Forelimb muscle (tissue), 1 donor: ENCODE measurements around the gene PRAME. TPM values are rescaled to one million over a fixed set of nuclear protein-coding genes. Genes with fewer than 3 reads are reported as not detected.
"Not testable (repeated sequence)": the region's sequence is repeated elsewhere in the genome, so short reads cannot be mapped to it uniquely, and the experiment has no call there.

Experiments used
- DNase-seq: peaks from one replicate; pipeline ENCODE4 v3.0.0-alpha.2; 2013; ENCODE audit warnings: low read depth
- polyA plus RNA-seq: library from polyadenylated mRNA; unstranded; fragments of 120-200 nt; gene quantifications from one replicate; pipeline ENCODE4 v1.2.1, GENCODE V29; 2013; ENCODE audit not compliant: insufficient read length

The PRAME gene, protein sequence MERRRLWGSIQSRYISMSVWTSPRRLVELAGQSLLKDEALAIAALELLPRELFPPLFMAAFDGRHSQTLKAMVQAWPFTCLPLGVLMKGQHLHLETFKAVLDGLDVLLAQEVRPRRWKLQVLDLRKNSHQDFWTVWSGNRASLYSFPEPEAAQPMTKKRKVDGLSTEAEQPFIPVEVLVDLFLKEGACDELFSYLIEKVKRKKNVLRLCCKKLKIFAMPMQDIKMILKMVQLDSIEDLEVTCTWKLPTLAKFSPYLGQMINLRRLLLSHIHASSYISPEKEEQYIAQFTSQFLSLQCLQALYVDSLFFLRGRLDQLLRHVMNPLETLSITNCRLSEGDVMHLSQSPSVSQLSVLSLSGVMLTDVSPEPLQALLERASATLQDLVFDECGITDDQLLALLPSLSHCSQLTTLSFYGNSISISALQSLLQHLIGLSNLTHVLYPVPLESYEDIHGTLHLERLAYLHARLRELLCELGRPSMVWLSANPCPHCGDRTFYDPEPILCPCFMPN
- not detected for polyA plus RNA-seq

DNA sequence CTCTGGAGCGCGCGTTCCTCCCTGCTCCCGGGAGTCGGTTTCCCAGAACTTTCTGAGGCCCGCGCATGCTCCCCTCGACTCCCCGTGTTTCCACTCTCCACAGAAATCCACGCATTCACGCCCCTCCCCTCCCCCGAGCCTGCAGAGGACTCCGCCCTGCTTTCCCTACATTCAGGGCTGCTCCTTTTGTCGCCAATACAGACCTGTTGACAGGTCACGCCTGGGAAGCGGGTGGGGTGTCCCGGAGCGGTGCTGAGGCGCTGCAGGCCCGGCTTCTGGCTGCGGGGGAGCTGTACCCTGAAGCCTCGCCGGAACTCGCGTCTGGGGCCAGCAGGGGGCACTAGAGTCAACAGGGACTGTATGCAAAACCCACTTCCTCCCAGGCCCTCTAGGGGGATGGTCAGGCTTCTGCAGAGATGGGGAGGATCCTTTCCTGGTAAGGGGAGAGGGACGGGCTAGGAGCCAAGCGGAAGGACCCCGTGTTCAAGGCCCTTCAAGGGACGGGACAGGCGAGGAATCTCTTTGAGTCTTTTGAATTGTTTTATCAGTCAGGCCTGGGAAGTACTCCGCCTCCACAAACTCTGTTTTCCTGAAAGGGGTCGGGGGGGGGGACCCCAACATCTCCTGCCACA is at the start of gene PRAME:
PRAME (minus strand) TSS at position 294 of the 632 bp plus-strand sequence. CDS start 2,433 bp downstream, outside the sequence.
- DNase-seq = no peak

DNA sequence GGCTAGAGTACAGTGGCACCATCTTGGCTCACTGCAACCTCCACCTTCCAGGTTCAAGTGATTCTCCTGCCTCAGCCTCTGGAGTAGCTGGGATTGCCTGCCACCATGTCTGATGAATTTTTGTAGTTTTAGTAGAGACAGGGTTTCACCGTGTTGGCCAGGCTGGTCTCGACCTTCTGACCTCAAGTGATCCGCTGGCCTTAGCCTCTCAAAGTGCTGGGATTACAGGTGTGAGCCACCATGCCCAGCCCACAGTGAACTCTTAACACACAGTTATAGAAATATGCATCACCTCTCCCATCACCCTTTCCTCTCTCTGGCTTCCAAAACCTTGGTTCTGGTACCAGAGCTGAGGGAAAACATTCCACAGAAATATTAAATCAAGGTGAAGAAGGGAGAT is 49.0 kb upstream of the PRAME start:
- not testable (repeated sequence) for DNase-seq

DNA sequence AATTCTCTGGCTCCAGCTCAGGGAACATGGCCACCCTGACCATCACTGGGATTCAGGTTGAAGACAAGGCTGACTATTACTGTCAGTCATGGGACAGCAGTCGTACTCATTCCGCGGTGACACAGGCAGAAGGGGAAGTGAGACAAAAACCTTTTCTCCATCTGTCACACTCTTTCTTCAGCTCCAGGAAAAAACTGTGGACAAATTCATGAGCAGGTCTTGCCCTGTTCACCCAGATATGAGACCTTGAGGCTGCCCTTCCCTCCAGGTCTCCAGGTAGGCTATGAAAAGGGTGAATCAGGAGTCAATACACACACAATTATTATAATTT is 46.0 kb upstream of the PRAME start:
- no peak for DNase-seq

DNA sequence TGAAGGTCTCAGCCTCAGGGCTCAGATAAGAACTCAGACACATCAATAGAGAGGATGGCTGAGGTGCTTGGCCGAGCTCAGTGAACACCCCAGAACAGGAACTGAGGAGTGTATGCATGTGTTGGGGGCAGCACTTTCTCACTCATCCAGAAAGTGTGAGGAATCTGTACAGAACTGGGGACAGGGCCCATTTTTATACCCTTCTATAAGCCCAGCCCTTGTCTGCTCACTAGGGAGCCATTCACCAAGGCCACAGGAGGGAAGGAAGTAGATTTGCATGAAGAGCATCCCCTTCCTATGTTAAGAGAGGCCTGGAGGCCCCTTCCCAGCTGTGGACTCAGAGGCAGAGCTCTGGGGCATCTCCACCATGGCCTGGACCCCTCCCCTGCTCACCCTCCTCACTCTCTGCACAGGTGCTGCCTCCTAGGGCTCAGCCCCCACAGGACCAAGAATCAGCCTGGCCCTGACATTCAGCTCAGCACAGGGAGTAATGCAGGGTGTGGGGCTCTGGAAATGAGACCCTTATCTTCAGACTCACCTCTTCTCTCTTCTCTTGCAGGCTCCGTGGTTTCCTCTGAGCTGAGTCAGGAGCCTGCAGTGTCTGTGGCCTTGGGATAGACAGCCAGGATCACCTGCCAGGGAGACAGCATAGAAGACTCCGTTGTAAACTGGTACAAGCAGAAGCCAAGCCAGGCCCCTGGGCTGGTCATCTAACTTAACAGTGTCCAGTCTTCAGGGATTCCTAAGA is 45.4 kb upstream of the PRAME start:
- no peak for DNase-seq

DNA sequence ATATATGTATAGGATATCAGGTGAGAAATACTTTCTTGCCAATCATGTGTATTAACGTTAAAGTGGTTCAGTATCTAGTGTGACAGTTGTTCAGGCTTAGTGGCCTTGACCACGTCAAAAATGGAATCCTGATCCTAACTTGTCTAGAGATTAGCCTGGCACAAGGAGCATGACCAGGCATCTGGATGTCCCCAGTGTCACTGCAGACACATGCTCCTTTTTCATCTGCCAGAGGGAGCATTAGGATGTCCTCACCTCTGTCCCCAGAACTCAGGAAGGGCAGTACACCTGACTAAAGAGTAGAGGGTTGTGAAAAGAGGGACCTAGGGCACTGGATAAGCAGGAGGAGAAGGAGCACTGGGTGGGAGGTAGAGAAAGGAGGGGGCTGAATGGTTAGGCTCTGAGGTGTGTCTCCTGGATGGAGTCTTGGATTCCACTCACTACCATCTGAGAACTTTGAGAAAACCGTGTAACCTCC is 44.4 kb upstream of the PRAME start:
- DNase-seq = no peak

DNA sequence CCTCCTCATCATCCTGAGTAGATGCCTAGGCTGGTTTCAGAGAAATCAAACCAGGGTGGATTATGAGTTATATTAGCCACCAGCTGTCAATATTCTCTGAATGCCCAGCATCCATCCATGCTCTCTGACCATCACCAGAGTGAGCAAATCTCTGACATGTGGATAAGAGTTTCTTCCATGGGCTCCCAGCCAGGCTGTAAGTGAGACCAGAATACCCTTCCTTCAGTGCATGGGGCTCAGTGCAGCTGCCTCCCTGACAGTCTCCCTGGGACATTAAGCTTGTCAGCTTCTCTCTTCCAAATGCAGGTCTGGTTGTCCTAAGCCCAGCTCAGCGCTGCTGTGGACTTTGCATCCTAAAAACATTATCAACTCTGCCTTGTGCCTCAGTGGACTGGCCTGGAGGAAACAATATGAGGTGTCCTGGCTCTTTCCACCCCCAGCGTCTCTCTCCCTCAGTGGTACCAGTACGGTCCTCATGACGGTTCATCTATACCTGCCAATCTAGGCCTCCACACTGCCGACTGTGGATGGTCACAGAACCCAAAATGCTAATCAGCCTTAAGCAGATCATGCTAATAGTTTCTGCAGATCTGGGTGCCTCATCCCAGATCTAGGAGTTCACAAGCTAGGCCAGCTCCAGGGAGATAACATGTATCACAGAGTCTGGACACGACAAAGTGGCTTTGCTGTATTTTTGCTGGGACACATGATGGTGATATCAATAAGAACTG is 41.6 kb upstream of the PRAME start:
- DNase-seq = no peak

DNA sequence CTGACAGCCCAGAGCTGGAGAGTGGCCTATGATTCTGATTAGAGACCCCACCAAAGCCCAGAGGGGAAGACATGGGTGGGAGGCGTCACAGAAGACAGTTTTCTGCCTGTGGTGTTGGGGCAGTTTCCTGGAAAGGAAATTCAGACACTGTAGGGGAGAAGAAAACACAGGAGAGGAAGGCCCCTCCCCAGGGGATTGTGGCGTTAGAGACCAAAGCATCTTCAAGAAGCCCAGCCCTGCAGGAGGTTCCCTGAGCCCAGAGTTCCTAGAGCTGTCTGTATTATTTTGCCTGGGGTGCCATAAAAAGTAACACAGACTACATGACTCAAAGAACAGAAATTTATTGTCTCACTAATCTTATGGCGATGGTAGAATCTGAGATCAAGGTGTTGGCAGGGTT is 40.2 kb upstream of the PRAME start:
- no peak for DNase-seq

DNA sequence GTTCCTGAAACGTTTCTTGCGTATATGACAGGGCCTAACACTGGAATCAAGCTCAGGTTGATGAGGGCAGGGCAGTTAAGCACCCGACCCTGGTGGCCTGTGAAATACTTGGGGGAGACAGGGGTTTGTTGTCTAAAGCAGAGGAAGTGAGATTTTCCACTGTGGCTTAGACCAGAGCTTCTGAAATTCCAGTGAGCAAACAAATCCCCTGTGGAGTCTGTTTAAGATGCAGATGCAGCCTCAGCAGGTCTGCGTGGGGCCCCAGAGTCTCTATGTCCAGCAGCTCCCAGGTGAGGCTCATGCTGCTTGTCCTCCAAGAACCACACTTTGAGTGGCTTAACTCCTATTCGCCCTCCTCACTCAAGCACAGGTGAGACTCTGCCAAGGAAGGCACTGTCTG is 39.1 kb upstream of the PRAME start:
- DNase-seq = no peak

DNA sequence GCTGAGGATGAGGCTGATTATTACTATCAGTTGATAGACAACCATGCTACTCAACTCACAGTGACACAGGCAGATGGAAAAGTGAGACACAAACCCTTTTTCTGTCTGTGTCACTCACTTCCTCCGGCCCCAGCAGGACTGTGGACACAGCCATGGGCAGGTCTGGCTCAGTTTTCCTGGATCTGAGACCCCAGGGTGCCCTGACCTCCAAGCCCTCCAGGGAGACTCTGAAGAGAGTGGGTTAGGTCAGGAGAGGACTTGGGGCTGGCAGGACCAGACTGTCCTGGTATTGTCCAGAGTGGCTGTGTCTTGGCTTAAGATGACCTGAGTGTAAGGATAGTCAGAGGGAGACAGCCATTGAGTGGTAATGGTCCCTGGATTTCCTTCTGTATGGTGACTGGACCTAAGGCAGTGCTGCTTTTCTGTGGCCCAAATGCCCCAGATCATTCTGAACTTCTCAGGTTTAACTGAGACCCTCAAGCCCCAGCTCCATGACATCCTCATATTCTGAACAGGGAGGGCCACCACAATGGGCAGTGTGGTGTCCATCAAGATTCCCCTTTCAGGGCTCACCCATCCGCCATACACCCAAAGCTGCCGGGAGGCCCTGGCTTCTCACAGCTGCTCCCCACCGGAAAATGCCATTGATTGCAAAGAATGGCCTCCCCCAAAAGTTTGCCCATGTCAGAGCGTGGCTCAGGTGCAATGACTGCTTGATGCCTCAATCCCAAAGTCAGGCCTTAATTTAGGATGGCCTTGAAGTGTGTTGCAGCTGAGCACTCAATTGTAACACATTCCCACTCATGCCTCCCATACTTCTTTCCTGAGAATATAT is 36.2 kb upstream of the PRAME start:
- DNase-seq = no peak

DNA sequence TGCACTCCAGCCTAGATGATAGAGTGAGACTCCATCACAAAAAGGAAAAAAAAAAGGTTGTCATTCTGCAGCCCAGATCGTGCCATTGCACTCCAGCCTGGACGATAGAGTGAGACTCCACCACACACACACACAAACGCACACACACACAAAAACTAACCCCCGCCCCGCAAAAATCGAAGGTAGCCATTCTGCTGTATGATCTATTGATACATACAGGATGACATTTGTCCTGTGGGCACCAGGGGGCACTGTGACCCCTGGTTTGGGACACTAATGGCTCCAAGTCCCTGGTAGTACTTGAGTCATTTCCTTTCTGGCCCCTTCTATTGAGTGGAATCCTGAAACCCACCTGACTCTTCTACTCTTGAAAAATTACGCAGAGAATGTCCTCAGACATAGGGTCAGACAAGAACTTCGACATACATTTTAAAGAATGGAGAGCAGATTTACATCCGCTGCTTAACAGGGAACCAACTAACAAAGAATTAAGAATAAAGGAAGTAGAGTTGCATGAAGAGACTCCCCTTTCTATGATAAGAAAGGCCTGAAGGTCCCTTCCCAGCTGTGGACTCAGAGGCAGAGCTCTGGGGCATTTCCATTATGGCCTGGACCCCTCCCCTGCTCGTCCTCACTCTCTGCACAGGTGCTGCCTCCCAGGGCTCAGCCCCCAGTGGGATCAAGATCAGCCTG is 35.0 kb upstream of the PRAME start:
- peak; percentile 6 for DNase-seq

DNA sequence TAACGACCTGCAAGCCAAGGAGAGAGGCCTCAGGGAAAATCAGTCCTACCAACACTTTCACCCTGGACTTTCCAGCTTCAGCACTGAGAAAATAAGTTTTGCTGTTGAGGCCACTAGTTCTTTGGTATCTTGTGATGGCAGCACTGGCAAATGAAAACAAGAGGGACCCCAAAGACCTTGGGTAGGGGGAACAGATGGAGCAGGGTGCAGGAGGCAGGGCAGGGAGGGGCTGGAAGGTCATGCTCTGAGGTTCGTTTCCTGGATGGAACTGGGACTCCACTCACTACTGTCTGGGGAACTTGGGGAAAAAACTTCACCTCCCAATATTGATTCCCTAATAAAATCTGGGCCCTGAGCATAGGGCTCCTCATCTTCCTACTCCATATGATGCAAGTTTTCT is 34.2 kb upstream of the PRAME start:
- no peak for DNase-seq

DNA sequence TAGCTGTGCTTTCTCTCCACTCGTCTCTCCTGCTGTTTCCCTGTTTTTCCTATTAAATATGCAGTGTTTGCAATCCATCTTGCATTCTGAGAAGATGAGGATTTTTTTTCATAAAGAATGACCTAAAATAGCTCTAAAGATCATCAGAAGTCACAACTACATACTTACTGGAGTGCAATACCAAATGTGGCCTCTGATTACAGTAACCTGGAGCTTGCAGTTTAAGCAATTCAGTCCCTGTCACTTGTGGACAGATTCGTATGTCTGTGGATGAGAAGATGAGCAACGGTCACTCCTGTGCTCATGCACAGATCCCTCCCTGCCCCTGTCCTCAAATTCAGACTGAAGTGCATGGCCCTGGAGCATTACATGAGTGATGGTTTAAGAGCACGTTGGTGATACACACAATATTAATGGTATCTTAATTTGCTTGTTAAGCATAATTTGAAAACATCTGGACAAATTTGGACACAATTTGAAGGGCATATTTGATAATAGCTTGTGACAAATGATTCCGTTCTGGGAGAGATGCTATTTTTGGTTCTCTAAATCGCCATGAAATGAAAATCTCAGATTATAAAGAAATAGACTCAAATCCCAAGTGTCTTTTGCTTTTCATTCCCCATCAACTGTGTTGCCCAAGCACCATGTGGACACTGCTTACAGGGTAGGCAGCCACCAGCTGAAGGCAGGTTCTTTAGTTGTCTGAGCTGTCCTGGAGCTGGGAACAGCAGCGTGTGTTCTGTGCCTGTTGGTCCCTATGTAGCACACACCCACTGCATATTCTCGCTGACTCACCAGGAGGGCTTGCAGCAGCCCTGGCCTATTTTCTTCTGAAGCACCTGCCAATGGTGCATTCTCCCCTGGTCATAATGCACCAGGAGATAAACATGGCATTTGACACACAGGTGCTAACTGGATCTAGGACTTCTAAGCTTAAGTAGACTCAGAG is 32.6 kb upstream of the PRAME start:
- DNase-seq = no peak

DNA sequence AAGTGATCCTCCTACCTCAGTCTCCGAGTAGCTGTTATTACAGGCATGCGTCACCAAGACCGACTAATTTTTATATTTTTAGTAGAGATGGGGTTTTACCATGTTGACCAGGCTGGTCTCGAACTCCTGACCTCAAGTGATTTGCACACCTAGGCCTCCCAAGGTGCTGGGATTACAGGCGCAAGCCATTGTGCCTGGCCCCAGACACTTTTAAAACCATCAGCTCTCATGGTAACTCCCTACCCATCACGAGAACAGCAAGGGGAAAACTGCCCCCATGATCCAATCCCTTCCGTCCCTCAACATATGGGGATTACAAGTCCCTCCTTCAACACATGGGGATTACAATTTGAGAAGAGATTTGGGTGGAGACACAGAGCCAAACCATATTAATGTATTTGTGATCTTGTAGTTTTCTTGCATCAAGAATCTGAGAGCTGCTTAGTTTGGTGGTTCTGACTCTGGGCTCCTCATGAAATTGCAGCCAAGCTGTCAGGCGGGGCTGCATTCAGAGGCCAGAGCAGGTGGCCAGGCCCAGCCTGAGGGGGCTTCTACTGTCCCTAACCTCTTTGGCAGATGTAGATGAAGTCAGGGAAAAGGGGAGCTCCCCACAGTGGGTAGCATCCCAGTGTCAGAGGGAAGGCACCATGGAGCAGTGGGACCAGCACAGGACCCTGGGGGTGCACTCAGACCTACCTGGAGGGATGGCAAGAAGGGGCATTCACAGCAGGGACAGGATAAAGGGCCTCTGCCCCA is 31.2 kb upstream of the PRAME start:
- no peak for DNase-seq

DNA sequence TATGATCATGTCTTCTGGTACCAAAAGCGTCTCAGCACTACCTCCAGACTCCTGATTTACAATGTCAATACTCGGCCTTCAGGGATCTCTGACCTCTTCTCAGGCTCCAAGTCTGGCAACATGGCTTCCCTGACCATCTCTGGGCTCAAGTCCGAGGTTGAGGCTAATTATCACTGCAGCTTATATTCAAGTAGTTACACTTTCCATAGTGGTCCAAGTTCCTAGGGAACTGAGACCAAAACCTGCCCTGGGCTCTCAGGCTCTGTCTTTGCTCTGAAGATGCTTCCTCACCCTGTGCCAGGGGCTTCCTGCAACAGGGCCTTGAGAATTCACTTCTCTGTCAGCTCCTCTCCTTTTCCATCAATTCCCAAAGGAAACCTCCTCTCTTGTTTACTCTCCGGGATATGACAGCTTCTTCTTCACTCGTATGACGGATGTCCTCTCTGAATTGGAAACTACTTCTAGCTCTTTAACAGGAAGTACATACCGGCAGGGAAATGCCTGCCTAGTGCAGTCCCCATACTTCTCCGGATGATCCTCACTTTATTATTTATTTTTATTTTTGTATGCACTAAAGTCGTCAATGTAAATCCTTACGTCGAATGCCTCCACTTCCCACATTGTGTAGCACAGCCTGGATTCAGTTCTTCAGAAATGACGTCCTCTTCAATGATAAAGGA is 29.6 kb upstream of the PRAME start:
- no peak for DNase-seq

DNA sequence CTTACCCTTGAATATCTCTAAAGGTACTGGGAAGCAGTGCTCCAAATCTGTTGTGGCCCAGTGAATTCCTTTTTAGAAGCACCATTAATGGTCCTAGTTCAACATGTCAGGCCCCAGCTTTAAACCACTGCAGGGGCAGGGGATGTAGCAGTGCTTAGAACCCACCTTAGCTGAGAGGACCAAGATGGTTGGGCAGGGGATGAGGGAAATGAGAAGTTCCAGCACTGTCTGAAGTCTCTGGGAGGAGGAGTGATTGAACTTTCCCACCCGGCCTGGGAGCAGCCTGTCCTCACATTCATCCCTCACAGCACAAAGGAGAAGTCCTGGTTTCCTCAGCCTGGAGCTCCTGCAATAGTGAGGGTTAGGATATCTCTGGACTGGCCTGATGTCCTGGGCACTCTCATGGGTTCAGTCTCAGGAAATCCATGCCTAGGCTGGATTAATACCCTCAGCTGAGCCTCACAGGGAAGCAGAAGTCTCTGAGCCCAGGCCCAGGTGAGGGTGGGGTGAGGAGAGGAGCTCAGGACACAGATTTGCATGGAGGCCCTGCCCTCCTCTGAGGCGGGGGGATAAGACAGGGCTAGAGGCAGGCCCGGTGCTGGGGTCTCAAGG is 28.6 kb upstream of the PRAME start:
- DNase-seq = no peak

DNA sequence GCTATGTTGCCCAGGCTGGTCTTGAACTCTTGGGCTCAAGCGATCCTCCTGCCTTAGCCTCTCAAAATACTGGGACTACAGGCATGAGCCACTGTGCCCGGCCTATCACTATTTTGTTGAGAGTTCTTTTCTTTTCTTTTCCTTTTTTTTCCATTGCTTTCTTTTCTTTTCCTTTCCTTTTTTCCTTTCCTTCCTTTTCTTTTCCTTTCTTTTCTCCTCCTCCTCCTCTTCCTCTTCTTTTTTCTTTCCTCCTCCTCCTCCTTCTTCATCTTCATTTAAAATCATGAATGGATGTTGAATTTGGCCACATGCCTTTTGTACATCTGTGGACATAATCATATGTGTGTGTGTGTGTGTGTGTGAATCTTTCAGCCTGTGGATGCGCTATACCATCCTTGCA is 25.7 kb upstream of the PRAME start:
- no peak for DNase-seq

DNA sequence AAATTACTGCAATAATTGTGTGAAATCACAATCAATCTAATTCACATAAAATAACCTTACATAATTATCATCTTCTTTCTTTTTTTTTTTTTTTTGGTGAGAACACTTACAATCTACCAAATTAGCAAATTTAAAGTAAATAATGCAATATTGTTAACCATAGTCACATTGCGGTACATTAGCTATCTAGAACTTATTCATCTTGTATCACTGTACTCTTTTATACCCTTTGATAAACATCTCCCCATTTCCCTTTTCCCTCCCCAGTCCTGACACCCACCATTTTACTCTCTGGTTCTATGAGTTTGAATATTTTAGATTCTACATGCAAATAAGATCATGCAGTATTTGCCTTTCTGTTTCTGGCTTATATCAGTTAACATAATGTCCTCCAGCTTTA is 24.0 kb upstream of the PRAME start:
- no peak for DNase-seq
